ENCODE results near the gene TBR1. TPM values are rescaled to one million over a fixed set of nuclear protein-coding genes. Genes with fewer than 3 reads are reported as not detected.

Gene TBR1
- total and polyA plus RNA-seq, 2 experiments from 2014 or later = 0.97 TPM; not detected in 1

- WGBS, 2 experiments (ENCODE audit: low coverage in 1 of 2, low lambda C conversion rate in 2 of 2, missing lambda C conversion rate in 2 of 2) = 61 to 68% methylated on average over 2 of the region's 2 CpGs
- no peak overlapping the region for H3K27ac ChIP-seq
- in situ Hi-C loops (cut with MboI) = no loop called here
- no peaks in the 10 kb centered on the region for H3K9me3 ChIP-seq (ENCODE audit: low read depth)
- TF ChIP-seq EZH2 (IDR thresholded peaks at IDR 0.05; ENCODE audit: insufficient read depth, poor library complexity, severe bottlenecking) (no peak), EZH2phosphoT487 (IDR thresholded peaks at IDR 0.05; ENCODE audit: insufficient read depth, low read depth) (no peak)
- no peaks in the 10 kb centered on the region for H3K4me1 ChIP-seq (ENCODE audit: insufficient read depth)
- H3K4me3 ChIP-seq = no peak overlapping the region
- no peaks in the 10 kb centered on the region for H3K9me2 ChIP-seq (ENCODE audit: insufficient read depth)
- H3K79me2 ChIP-seq (ENCODE audit: insufficient read depth) = no peaks in the 10 kb centered on the region
- no peaks in the 10 kb centered on the region for H3F3A ChIP-seq (ENCODE audit: insufficient read depth)
- no peaks in the 10 kb centered on the region for H3K36me3 ChIP-seq (ENCODE audit: low read depth)
- H3K27me3 ChIP-seq (replicated peaks; ENCODE audit: insufficient read depth) = peaks cover 13% of the 10 kb centered on the region
- H3K4me2 ChIP-seq (ENCODE audit: unreplicated experiment) = no peak overlapping the region
- H4K20me1 ChIP-seq (ENCODE audit: insufficient read depth) = no peaks in the 10 kb centered on the region
- no peak overlapping the region for H2AFZ ChIP-seq
- no peak overlapping the region for H3K9ac ChIP-seq
- DNase-seq = no peak
These were observed 14.3 kb downstream of the TBR1 start for GRCh38 chr2:161430386-161430785.

- no peak for DNase-seq
- Histone ChIP-seq H3F3A (ENCODE audit: insufficient read depth) (peaks cover 7% of the 10 kb centered on the region; the same call in 1 of the 2 replicates), H4K20me1 (ENCODE audit: insufficient read depth) (no peaks in the 10 kb centered on the region), H3K27me3 (replicated peaks; ENCODE audit: insufficient read depth) (no peaks in the 10 kb centered on the region), H3K27ac (no peak overlapping the region), H3K79me2 (ENCODE audit: insufficient read depth) (no peaks in the 10 kb centered on the region), H3K9me2 (ENCODE audit: insufficient read depth) (no peaks in the 10 kb centered on the region), H3K36me3 (ENCODE audit: low read depth) (no peaks in the 10 kb centered on the region), H2AFZ (no peak overlapping the region), H3K4me3 (no peak overlapping the region), H3K4me1 (ENCODE audit: insufficient read depth) (peaks cover 10% of the 10 kb centered on the region), H3K9me3 (ENCODE audit: low read depth) (no peaks in the 10 kb centered on the region), H3K9ac (no peak overlapping the region), H3K4me2 (ENCODE audit: unreplicated experiment) (no peak overlapping the region)
- WGBS, 2 experiments (ENCODE audit: low coverage in 1 of 2, low lambda C conversion rate in 2 of 2, missing lambda C conversion rate in 2 of 2) = 71 to 73% methylated on average over 3 of the region's 3 CpGs
- TF ChIP-seq EZH2 (IDR thresholded peaks at IDR 0.05; ENCODE audit: insufficient read depth, poor library complexity, severe bottlenecking) (no peak), EZH2phosphoT487 (IDR thresholded peaks at IDR 0.05; ENCODE audit: insufficient read depth, low read depth) (no peak)
- in situ Hi-C loops (cut with MboI) = no loop called here
These were observed 16.0 kb downstream of the TBR1 start for GRCh38 chr2:161432107-161432506.

GRCh38 chr2:161434118-161434517, 18.0 kb downstream of the TBR1 start:
- Histone ChIP-seq H4K20me1 (ENCODE audit: insufficient read depth) (no peaks in the 10 kb centered on the region), H3K27me3 (replicated peaks; ENCODE audit: insufficient read depth) (no peaks in the 10 kb centered on the region), H3K36me3 (ENCODE audit: low read depth) (no peaks in the 10 kb centered on the region), H3K79me2 (ENCODE audit: insufficient read depth) (no peaks in the 10 kb centered on the region), H3K9me3 (ENCODE audit: low read depth) (no peaks in the 10 kb centered on the region), H3K27ac (no peak overlapping the region), H3K9me2 (ENCODE audit: insufficient read depth) (no peaks in the 10 kb centered on the region; the same call in 1 of the 2 replicates), H3F3A (ENCODE audit: insufficient read depth) (peaks cover 7% of the 10 kb centered on the region; the same call in 1 of the 2 replicates), H3K4me1 (ENCODE audit: insufficient read depth) (peaks cover 15% of the 10 kb centered on the region), H3K9ac (no peak overlapping the region), H2AFZ (no peak overlapping the region), H3K4me2 (ENCODE audit: unreplicated experiment) (no peak overlapping the region), H3K4me3 (no peak overlapping the region)
- DNase-seq = no peak
- no peak for TF ChIP-seq EZH2phosphoT487 (IDR thresholded peaks at IDR 0.05; ENCODE audit: insufficient read depth, low read depth)
- TF ChIP-seq EZH2 (IDR thresholded peaks at IDR 0.05; ENCODE audit: insufficient read depth, poor library complexity, severe bottlenecking) = no peak
- in situ Hi-C loops (cut with MboI) = no loop called here
- WGBS, 2 experiments (ENCODE audit: low coverage in 1 of 2, low lambda C conversion rate in 2 of 2, missing lambda C conversion rate in 2 of 2) = 13 to 53% methylated on average over 1 of the region's 1 CpG

- Histone ChIP-seq H4K20me1 (ENCODE audit: insufficient read depth) (no peaks in the 10 kb centered on the region), H3K79me2 (ENCODE audit: insufficient read depth) (no peaks in the 10 kb centered on the region), H3K4me2 (ENCODE audit: unreplicated experiment) (peak overlapping the region; percentile 39), H3F3A (ENCODE audit: insufficient read depth) (peaks cover 7% of the 10 kb centered on the region; the same call in 1 of the 2 replicates), H3K9ac (no peak overlapping the region), H3K27me3 (replicated peaks; ENCODE audit: insufficient read depth) (no peaks in the 10 kb centered on the region), H3K4me1 (ENCODE audit: insufficient read depth) (peaks cover 15% of the 10 kb centered on the region), H3K4me3 (no peak overlapping the region), H3K27ac (no peak overlapping the region), H3K36me3 (ENCODE audit: low read depth) (no peaks in the 10 kb centered on the region), H3K9me3 (ENCODE audit: low read depth) (no peaks in the 10 kb centered on the region), H3K9me2 (ENCODE audit: insufficient read depth) (no peaks in the 10 kb centered on the region; the same call in 1 of the 2 replicates), H2AFZ (no peak overlapping the region)
- peak; percentile 95 for DNase-seq
- in situ Hi-C loops (cut with MboI) = no loop called here
- no peak for TF ChIP-seq EZH2phosphoT487 (IDR thresholded peaks at IDR 0.05; ENCODE audit: insufficient read depth, low read depth)
- TF ChIP-seq EZH2 (IDR thresholded peaks at IDR 0.05; ENCODE audit: insufficient read depth, poor library complexity, severe bottlenecking) = no peak
- 19 to 20% methylated on average over 3 of the region's 3 CpGs for WGBS, 2 experiments (ENCODE audit: low coverage in 1 of 2, low lambda C conversion rate in 2 of 2, missing lambda C conversion rate in 2 of 2)
These were observed 20.3 kb downstream of the TBR1 start for GRCh38 chr2:161436411-161436810.

GRCh38 chr2:161438598-161438997, 22.5 kb downstream of the TBR1 start:
- no peak overlapping the region for H3K27ac ChIP-seq
- no peak overlapping the region for H3K4me3 ChIP-seq
- TF ChIP-seq EZH2 (IDR thresholded peaks at IDR 0.05; ENCODE audit: insufficient read depth, poor library complexity, severe bottlenecking) (no peak), EZH2phosphoT487 (IDR thresholded peaks at IDR 0.05; ENCODE audit: insufficient read depth, low read depth) (no peak)
- in situ Hi-C loops (cut with MboI) = no loop called here
- H3K27me3 ChIP-seq (replicated peaks; ENCODE audit: insufficient read depth) = no peaks in the 10 kb centered on the region
- H3K9me3 ChIP-seq (ENCODE audit: low read depth) = no peaks in the 10 kb centered on the region
- no peak overlapping the region for H3K4me2 ChIP-seq (ENCODE audit: unreplicated experiment)
- H3K36me3 ChIP-seq (ENCODE audit: low read depth) = no peaks in the 10 kb centered on the region
- H3F3A ChIP-seq (ENCODE audit: insufficient read depth) = peaks cover 7% of the 10 kb centered on the region; the same call in 1 of the 2 replicates
- no peak overlapping the region for H3K9ac ChIP-seq
- no peaks in the 10 kb centered on the region for H3K79me2 ChIP-seq (ENCODE audit: insufficient read depth)
- H3K9me2 ChIP-seq (ENCODE audit: insufficient read depth) = no peaks in the 10 kb centered on the region; the same call in 1 of the 2 replicates
- DNase-seq = no peak
- 52 to 61% methylated on average over 2 of the region's 2 CpGs for WGBS, 2 experiments (ENCODE audit: low coverage in 1 of 2, low lambda C conversion rate in 2 of 2, missing lambda C conversion rate in 2 of 2)
- H3K4me1 ChIP-seq (ENCODE audit: insufficient read depth) = peaks cover 15% of the 10 kb centered on the region
- no peaks in the 10 kb centered on the region for H4K20me1 ChIP-seq (ENCODE audit: insufficient read depth)
- no peak overlapping the region for H2AFZ ChIP-seq
